GM18507 (cell line): ENCODE measurements around the gene ZNF486.
"Not testable (repeated sequence)": the region's sequence is repeated elsewhere in the genome, so short reads cannot be mapped to it uniquely, and the experiment has no call there.

Source experiments
- DNase-seq: peaks from one replicate; pipeline ENCODE4 v3.0.0; 2011; ENCODE audit warnings: low read depth; ENCODE audit not compliant: insufficient read length; ENCODE audit errors: extremely low spot score
- FAIRE-seq: peaks from 2 replicates; lab custom pipeline; 2011; peaks lifted over from hg19 to GRCh38; lab: Jason Lieb, UNC

The ZNF486 gene

DNA sequence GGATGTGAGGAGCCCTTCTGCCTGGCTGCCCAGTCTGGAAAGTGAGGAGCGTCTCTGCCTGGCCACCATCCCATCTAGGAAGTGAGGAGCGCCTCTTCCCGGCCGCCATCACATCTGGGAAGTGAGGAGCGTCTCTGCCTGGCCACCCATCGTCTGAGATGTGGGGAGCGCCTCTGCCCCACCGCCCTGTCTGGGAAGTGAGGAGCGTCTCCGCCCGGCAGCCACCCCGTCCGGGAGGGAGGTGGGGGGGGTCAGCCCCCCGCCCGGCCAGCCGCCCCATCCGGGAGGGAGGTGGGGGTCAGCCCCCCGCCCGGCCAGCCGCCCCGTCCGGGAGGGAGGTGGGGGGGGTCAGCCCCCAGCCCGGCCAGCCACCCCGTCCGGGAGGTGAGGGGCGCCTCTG, 47.4 kb downstream of the ZNF486 start:
- not testable (repeated sequence) for DNase-seq, FAIRE-seq

- FAIRE-seq, result not testable (repeated sequence)
Measured at GRCh38 chr19:20221605-20222004, 54.6 kb downstream of the ZNF486 start.

GRCh38 chr19:20233105-20233504, 66.1 kb downstream of the ZNF486 start:
- no peak for DNase-seq
- FAIRE-seq, result no peak

More at GRCh38 chr19:20221605-20222004, 54.6 kb downstream of the ZNF486 start:
- DNase-seq, result not testable (repeated sequence)

GRCh38 chr19:20235156-20235555, 68.1 kb downstream of the ZNF486 start:
- FAIRE-seq, result no peak
- DNase-seq, result no peak

DNA sequence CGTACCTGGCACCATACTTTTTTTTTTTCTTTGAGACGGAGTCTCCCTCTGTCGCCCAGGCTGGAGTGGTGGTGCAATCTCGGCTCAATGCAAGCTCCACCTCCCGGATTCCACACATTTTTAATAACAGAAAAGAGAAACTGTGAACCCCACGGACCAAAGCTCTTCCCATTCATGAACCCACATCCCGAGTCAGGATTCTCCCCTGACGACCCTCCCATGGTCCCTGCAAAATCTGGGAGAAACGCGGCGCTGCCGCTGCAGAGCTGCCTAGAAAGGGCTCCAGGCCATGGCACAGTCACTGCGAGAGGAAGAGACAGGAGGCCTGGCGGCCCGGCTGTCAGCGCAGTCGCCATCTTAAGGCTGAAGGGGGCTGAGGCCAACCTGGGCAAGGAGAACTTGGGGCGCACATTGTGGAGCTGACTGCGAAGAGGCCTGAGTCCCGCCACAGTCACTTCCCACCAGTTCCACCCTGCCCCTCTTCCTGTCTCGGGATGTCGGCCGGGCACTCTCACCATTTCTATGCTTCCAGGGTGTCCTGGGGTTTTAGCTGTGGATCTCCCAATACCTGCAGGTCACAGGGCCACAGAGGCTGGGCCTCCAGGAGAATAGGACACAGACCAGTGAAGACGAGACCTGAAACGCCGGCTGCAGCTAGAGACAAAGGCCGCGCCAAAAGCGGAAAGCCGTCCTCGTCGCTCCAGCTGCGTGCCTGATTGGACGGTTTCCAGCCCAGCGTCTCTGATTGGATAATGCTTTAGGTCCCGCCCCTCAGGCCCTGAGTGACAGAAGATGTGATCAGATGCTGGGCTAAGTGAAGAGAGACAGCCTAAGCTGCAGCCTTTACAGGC, 71.0 kb downstream of the ZNF486 start:
- FAIRE-seq, result no peak
- no peak for DNase-seq

DNA sequence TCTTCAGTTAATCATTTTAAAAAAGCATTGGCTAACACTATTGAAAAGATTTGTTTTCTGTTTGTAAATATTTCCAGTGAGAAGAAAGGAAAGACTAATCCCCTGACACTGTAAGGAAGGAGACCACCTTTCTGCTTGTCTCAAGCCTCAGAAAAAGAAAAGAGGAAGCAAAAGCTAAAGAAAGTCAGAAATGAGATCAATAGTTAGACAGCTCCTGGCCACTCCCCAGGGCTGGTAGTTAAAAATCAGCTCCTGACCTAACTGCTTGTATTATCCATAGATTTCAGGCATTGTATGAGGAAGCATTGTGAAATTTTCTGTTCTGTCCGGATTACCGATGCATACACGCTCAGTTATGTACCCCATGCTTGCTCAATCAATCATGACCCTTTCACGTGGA, 76.6 kb downstream of the ZNF486 start:
- no peak for FAIRE-seq
- DNase-seq, result no peak

DNA sequence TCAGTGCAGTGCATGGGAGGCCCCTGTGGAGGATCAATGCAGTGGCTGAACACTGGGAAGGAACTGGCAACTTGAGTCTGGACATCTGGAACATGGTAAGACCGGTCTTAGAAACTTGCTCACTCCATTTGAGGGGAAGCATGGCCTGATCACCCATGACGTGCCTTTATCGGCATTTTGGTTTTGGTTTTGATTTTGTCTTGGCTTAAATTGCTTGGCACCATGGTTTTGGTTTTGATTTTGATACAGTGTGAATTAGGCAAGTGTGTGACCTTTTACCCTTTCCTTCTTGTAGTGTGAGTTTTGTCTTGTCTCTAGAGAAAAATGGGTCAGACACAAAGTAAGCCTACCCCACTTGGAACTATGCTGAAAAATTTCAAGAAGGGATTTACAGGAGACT, 77.3 kb downstream of the ZNF486 start:
- DNase-seq, result no peak
- FAIRE-seq, result no peak

DNA sequence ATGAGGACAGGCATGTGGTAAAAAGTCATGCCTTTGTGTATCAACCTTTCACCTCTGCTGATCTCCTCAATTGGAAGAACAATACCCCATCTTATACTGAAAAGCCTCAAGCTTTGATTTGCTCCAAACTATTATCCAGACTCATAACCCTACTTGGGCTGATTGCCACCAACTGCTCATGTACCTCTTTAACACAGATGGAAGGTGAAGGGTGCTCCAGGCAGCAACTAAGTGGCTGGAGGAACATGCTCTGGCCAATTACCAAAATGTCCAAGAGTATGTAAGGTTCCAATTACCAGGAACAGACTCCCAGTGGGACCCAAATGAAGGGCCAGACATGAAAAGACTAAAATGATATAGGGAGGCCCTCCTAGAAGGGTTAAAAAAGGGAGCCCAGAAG, 78.3 kb downstream of the ZNF486 start:
- DNase-seq (no peak), FAIRE-seq (no peak)

DNA sequence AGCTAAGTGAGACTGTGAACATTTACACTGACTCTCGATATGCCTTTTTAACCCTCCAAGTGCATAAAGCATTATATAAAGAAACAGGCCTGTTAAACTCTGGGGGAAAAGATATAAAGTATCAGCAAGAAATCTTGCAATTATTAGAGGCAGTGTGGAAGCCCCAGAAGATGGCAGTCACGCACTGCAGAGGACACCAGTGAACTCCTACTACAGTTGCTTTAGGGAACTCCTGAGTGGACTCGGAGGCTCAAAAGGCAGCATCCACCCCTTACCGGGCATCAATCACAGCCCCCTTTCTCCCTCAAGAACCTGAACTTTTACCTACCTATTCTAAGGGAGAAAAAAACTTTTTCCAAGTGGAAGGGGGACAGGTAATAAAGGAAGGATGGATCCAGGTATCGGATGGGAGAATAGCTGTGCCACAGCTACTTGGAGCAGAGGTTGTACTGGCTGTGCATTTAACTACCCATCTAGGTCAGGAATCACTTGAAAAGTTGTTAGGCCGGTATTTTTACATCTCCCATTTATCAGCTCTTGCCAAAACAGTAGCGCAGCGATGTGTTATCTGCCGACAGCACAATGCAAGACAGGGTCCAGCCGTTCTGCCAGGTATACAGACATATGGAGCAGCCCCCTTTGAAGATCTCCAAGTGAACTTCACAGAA, 80.1 kb downstream of the ZNF486 start:
- DNase-seq (no peak), FAIRE-seq (no peak)

- FAIRE-seq, DNase-seq: not testable (repeated sequence)
Measured at GRCh38 chr19:20248258-20248657, 81.2 kb downstream of the ZNF486 start.
